Jurkat, Clone E6-1 (cell line): ENCODE data around the gene PRKAB1.

Source experiments
- DNase-seq: peaks from one replicate; pipeline ENCODE4 v3.0.0-alpha.2; 2011; ENCODE audit warnings: low read depth, low spot score
- H3K4me3 ChIP-seq: 2 replicates; pipeline ENCODE4 v1.5.1; 2011; ENCODE audit warnings: mild to moderate bottlenecking, low read length, control low read depth, moderate library complexity

PRKAB1 gene

GRCh38 chr12:119681728-119682638, 14.1 kb downstream of the PRKAB1 start:
- no peak overlapping the region for H3K4me3 ChIP-seq
- DNase-seq = no peak

GRCh38 chr12:119682639-119683252, 14.8 kb downstream of the PRKAB1 start:
- no peak overlapping the region for H3K4me3 ChIP-seq
- no peak for DNase-seq

GRCh38 chr12:119683413-119683812, 15.5 kb downstream of the PRKAB1 start:
- no peak overlapping the region for H3K4me3 ChIP-seq
- no peak for DNase-seq

- H3K4me3 ChIP-seq = no peak overlapping the region
- no peak for DNase-seq
Measured at GRCh38 chr12:119683816-119684215, 15.9 kb downstream of the PRKAB1 start.

- DNase-seq = no peak
Measured at GRCh38 chr12:119684711-119685369, 16.9 kb downstream of the PRKAB1 start.

GRCh38 chr12:119685375-119685774, 17.4 kb downstream of the PRKAB1 start:
- DNase-seq = no peak
- no peak overlapping the region for H3K4me3 ChIP-seq

More at GRCh38 chr12:119684711-119685369, 16.9 kb downstream of the PRKAB1 start:
- no peak overlapping the region for H3K4me3 ChIP-seq

GRCh38 chr12:119686355-119686754, 18.4 kb downstream of the PRKAB1 start:
- no peak for DNase-seq
- H3K4me3 ChIP-seq = no peak overlapping the region

- no peak for DNase-seq
- H3K4me3 ChIP-seq = no peak overlapping the region
Measured at GRCh38 chr12:119686776-119687175, 18.8 kb downstream of the PRKAB1 start.

- no peak overlapping the region for H3K4me3 ChIP-seq
Measured at GRCh38 chr12:119687406-119687805, 19.5 kb downstream of the PRKAB1 start.

GRCh38 chr12:119687879-119688278, 19.9 kb downstream of the PRKAB1 start:
- no peak overlapping the region for H3K4me3 ChIP-seq
- DNase-seq = no peak

More at GRCh38 chr12:119687406-119687805, 19.5 kb downstream of the PRKAB1 start:
- no peak for DNase-seq

- no peak for DNase-seq
- H3K4me3 ChIP-seq = no peak overlapping the region
Measured at GRCh38 chr12:119689935-119690500, 22.1 kb downstream of the PRKAB1 start.

- no peak overlapping the region for H3K4me3 ChIP-seq
- DNase-seq = no peak
Measured at GRCh38 chr12:119691202-119691810, 23.4 kb downstream of the PRKAB1 start.

GRCh38 chr12:119692410-119692809, 24.5 kb downstream of the PRKAB1 start:
- no peak for DNase-seq

GRCh38 chr12:119692997-119693396, 25.1 kb downstream of the PRKAB1 start:
- no peak overlapping the region for H3K4me3 ChIP-seq
- DNase-seq = no peak

More at GRCh38 chr12:119692410-119692809, 24.5 kb downstream of the PRKAB1 start:
- H3K4me3 ChIP-seq = no peak overlapping the region

GRCh38 chr12:119693511-119693910, 25.6 kb downstream of the PRKAB1 start:
- DNase-seq = no peak

GRCh38 chr12:119694111-119694510, 26.2 kb downstream of the PRKAB1 start:
- H3K4me3 ChIP-seq = no peak overlapping the region
- no peak for DNase-seq

More at GRCh38 chr12:119693511-119693910, 25.6 kb downstream of the PRKAB1 start:
- H3K4me3 ChIP-seq = no peak overlapping the region

GRCh38 chr12:119695034-119695433, 27.1 kb downstream of the PRKAB1 start:
- no peak overlapping the region for H3K4me3 ChIP-seq
- no peak for DNase-seq

- DNase-seq = no peak
- H3K4me3 ChIP-seq = no peak overlapping the region
Measured at GRCh38 chr12:119696943-119697342, 29.0 kb downstream of the PRKAB1 start.

GRCh38 chr12:119699199-119699760, 31.3 kb downstream of the PRKAB1 start:
- no peak for DNase-seq

More at GRCh38 chr12:119699199-119699760, 31.3 kb downstream of the PRKAB1 start:
- H3K4me3 ChIP-seq = no peak overlapping the region
